NCI-H1105 treated with DMSO at 0.1 percent for 48 hours (cell line): ENCODE measurements around the gene ZNF891.

Experiments
- DNase-seq: peaks from one replicate; lab custom pipeline; 2025; lab: John Stamatoyannopoulos, UW

Gene ZNF891

DNA sequence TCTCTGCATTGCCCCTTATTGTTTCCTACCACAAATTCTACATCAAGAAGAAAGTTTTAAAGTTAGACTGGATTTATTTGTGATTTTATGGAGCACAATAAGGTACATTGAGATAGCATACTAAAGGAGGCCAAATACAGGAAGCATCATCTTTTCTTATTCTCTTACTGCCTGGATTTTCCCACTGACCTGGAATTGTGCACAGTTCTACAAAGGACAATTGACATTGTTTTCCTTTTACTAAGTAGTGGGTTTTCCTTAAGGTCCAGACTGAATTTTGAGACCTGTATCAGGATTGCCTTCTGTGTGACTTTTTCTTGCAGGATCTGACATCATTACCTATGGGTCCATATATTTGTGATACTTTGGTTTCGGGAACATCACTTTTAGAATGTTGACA is 68.1 kb downstream of the ZNF891 start:
- no peak for DNase-seq

DNA sequence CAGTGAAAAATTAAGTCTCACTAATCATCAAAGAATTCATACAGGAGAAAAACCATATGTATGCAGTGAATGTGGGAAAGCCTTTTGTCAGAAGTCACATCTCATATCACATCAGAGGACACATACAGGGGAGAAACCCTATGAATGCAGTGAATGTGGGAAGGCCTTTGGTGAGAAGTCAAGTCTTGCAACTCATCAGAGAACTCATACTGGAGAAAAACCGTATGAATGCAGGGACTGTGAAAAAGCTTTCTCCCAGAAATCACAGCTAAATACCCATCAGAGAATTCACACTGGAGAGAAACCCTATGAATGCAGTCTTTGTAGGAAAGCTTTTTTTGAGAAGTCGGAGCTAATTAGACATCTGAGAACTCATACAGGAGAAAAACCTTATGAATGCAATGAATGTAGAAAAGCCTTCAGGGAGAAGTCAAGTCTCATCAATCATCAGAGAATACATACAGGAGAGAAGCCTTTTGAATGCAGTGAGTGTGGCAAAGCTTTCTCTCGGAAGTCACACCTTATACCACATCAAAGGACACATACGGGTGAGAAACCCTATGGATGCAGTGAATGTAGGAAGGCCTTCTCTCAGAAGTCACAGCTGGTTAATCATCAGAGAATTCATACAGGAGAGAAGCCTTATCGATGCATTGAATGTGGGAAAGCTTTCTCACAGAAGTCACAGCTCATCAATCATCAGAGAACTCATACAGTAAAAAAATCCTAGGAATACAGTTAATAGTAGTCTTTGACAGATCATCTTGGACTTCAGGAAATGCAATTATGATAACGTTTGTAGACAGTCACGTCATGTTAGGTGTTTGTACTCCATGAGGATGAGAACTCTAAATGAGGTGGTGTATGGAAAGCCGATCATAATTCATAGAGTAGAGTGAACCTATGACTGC is 71.6 kb downstream of the ZNF891 start:
- DNase-seq = peak; percentile 40

DNA sequence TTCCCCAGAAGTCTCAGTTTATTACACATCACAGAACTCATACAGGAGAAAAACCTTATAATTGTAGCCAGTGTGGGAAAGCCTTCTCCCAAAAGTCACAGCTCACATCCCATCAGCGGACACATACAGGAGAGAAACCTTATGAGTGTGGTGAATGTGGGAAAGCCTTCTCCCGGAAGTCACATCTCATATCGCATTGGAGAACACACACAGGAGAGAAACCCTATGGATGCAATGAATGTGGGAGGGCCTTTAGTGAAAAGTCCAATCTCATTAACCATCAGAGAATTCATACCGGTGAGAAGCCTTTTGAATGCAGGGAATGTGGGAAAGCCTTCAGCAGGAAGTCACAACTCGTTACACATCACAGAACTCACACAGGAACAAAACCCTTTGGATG is 72.6 kb downstream of the ZNF891 start:
- DNase-seq = no peak
